GM21786 (cell line): ENCODE measurements around the gene MLPH.

ENCODE experiments used
- ATAC-seq: cut with Tn5 transposase; IDR thresholded peaks from one replicate; pipeline ENCODE4 v1.9.1; 2021; ENCODE audit not compliant: unreplicated experiment

MLPH gene

DNA sequence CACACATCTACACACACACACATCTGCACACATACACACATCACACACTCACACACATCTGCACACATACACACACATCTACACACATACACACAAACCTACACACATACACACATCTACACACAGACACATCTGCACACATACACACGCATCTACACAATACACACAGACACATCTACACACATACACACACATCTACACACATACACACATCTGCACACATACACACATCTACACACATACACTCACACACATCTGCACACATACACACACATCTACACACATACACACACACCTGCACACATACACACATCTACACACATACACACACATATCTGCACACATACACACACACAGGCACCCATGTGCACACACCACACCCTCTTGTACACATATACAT lies 78.9 kb downstream of the MLPH start:
- no peak for ATAC-seq

DNA sequence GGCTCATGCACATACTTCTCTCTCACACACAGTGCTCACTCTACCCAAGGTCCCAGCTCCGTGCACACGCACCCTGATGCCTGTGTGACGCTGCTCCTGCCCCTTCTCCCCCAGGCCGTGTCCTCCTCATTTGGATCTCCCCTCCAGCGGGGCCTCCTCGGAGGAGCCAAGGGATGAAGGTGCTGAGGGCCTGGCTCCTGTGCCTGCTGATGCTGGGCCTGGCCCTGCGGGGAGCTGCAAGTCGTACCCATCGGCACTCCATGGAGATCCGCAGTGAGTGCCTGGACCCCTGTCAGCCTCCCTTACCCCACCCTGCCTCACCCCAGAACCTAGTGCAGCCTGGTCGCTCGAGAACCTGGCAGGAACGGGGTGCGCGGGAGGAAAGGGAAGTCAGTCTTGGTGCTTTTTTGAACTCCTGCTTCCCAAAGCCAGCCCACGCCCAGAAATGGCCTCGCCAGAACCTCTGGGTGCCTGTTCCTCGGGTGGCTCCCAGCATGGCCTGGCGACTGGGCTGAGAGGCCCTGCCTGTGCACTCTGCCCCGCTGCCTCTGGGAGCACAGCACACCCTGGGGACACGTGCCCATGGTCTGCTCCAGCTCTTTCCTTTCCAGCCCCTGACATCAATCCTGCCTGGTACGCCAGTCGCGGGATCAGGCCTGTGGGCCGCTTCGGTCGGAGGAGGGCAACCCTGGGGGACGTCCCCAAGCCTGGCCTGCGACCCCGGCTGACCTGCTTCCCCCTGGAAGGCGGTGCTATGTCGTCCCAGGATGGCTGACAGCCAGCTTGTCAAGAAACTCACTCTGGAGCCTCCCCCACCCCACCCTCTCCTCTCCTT lies 79.6 kb downstream of the MLPH start, which contains the start of gene PRLH:
Gene PRLH, plus strand, starts transcription at position 174 of the 835 bp plus-strand sequence. Its CDS starts 0 bp downstream, at position 174.
- no peak for ATAC-seq

DNA sequence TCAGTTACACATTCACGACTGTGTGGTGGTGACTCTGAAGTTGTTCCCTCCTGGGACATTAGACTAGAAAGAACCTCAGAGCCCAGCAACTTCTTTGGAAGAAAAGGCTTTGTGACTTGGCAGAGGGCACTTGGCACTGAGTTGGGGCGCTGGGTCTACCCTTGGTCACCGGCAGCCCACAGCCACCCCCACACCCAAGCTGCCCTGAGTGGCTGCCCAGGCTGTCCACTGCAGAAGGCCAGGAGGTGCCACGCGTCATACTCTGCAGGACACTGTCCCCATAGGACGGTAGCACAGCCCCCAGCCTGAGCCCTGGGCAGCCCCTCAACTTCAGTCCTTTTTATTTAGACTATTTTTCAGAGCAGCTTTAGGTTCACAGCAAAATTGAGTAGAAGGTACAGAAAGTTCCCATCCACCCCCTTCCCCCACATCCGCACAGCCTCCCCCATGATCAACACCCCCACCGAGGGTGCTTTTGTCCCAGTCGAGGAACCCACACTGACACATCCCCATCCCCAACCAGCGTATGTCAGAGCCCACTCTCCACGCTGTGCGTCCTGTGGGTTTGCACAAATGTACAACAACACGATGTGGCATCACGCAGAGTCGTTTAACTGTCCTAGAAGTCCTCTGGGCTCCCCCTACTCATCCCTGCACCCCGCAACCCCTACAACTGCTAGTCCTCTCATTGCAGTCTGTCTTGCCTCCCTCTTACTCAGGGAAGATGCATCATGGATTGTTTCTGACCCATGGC lies 80.4 kb downstream of the MLPH start:
- no peak for ATAC-seq

DNA sequence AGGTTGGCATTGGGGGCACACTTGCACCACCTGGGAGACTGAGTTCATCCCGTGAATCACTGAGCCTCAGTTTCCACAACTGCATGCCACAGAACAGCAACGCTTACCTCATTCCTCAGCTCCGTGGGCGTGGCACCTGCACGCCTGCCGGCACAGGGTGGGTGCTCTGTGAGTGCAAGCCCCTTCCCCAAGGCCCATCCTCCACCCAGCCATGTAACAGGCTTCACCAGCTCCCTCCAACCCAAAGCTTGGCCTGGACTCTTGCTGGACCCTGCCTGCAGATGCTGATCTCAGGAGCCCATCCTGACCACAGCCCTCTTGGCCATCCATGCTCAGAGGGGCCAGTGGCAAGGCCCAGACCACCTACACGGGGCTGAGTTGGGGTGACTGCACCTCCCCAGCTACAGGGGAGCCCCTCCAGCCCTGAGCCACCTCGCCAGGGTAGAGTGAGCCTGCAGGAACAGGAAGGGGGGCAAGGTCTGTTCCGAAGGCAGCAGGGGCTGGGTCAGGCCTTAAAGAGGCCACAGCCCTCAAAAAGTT lies 81.1 kb downstream of the MLPH start:
- no peak for ATAC-seq

DNA sequence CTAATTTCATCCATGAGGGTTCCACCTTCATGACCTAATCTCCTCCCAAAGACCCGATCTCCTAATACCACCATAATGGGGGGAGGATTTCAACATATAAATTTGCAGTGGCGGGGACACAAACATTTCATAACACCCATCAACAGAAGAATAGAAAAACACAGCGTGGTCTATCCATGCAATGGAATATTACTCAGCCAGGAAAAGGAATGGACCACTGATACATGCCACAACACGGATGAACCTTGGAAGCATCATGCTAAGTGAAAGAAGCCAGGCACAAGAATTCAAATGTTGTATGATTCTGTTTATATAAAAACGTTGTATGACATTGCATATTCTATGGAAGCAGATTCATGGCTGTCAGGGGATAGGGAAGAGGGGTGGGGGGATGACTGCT lies 82.0 kb downstream of the MLPH start:
- no peak for ATAC-seq

DNA sequence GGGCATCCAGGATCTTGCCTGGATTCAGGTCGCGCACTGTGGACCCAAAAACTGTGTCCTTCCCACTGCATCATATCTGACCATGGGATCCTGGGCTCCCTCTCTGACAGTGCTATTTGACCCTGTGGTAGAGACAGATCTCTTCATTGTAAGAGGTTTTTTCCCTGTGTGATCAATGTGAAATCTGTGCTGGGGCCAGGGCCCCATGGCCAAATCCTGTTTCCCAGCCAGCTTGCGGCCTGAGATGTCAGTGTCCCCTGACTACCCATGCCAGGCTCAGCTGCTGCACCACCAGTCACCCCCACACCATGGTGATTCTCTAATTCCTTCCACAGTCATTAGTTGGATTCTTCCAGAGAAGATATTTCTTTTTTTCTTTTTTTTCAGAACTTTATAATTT lies 82.8 kb downstream of the MLPH start:
- ATAC-seq, result no peak

DNA sequence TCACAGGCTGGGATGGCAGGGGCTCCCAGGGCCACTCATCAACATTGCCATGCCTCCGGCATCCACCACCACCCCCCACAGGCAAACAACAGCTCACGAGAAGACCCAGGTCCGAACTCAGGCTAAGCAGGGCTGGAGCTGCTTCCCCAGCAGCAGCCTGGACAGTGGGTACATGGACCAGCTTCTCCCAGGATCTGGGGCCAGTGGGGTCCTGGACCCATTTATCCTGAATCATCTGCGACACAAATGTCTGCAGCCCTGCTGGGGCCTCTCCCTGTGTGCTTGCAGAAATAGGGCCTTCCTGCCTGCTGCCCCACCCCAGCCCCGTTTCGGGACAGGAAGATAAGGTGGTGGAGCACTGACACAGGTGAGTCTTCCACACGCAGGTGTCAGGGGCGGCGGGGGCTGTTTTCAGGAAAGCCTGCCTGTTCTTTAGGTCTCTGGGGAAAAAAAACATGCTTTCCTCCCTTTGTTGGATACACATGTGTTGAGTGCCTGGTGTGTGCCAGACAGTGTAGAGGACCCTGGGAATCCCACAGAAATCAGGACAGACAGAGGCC lies 83.8 kb downstream of the MLPH start:
- ATAC-seq, result no peak

DNA sequence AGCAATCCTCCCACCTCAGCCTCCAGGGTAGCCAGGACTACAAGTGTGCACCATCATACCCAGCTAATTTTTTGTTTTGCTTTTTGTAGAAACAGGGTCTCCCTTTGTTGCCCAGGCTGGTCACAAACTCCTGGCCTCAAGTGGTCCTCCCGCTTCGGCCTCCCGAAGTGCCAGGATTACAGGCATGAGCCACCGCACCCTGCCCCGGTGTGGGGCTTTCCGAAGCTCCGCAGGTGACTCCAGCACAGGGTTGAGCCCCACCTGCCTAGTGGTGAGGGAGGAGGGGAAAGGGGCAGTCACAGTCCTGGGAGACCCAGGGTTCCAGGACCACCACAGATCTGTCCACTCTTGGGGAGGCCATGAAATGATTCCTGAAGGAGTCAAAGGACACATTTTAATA lies 84.5 kb downstream of the MLPH start:
- no peak for ATAC-seq

DNA sequence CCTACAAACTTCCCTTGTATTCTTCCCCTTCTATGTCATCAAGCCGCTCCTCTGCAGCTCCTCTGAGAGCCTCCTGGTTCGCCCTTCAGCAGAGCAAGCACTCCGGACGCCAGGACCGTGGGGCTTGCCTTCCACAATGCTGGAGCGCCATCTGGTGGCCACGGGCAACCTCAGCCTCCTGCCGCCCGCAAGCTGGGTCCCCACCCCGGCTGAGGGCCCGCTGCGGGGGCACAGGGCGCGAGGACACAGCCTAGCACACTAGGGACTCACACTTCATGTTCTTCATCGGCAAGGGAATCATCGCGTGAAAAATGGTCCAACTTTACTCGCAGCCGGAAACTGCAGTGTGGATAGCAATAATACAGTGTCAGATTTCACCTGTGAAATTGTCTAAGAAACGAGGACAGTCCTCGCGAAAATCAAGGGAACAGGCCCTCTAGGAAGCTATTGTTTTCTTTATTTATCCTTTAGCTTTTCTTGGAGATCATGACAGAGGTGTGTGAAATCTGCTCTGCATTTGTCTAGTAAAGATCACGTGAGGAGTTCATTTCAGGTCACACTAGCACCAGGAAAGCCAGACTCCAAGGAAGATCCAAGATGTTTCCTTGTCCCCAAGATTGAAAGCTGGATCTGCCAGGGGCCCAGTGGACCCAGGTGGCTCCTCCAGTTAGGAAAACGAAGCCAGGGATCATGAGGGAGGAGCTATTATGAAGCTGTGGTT lies 85.1 kb downstream of the MLPH start:
- ATAC-seq, result peak; percentile 96

DNA sequence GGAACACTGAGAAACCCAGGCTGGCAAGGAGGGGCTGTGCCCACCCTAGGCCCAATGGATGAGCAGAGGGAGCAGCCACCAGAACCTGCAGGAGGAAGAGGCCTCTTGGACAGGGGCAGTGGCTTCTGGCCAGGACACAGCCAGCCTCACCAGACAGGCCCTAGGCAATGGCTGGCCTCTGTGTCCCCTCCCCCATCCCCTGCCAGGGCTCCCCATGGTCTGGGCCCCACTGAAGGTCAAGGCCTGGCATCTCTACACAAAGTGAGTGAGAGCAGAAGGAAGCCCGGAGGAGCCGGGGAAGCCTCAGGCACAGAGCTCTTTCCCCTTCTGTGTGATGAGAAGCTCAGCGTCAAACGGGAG lies 85.7 kb downstream of the MLPH start:
- ATAC-seq, result no peak

DNA sequence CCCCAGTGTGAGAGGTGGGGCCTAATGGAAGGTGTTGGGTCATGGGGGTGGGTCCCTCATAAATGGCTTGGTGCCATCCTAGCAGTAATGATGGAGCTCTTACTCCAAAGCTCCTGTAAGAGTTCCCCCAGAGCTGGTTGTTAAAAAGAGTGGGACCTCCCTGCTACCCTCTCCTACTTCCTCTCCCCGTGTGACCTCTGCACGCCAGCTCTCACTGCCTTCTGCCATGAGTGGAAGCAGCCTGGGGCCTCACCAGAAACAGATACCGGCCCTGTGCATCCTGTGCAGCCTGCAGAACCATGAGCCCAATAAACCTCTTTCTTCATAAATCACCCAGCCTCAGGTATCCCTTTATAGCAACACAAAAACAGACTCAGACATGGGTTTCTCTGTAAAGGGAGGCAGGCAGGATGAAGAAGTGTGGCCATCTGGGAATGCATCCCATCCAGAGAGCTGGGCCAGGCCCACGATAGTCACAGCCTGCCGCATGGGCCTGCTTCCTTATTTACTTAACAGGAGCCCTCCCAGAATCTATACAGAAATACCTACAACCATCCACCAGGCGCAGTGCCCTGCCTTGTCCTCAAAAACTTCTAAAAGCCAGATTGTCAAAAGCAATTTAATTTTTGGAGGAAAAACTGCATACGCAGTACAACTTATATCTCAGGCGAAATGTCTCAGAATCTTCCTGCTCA lies 86.8 kb downstream of the MLPH start:
- no peak for ATAC-seq

DNA sequence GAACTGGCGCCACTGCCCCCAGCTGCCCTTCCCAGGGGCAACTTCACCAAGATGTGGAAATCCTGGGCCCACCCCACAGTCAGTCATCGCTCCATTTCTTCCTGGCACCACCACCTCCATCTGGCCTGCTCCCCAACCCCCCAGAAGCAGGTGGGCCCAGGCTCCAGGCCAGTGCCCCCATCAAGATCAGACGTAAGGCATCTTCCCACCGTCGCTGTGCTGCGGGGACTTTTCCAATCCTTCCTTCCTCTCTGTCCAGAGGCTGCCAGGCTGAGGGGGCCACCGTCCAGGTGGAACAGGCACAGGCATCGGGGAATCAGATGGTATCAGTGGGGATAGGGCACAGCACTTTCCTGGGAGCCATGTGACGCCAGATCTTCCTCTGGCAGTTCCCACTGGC lies 87.4 kb downstream of the MLPH start:
- ATAC-seq, result no peak

DNA sequence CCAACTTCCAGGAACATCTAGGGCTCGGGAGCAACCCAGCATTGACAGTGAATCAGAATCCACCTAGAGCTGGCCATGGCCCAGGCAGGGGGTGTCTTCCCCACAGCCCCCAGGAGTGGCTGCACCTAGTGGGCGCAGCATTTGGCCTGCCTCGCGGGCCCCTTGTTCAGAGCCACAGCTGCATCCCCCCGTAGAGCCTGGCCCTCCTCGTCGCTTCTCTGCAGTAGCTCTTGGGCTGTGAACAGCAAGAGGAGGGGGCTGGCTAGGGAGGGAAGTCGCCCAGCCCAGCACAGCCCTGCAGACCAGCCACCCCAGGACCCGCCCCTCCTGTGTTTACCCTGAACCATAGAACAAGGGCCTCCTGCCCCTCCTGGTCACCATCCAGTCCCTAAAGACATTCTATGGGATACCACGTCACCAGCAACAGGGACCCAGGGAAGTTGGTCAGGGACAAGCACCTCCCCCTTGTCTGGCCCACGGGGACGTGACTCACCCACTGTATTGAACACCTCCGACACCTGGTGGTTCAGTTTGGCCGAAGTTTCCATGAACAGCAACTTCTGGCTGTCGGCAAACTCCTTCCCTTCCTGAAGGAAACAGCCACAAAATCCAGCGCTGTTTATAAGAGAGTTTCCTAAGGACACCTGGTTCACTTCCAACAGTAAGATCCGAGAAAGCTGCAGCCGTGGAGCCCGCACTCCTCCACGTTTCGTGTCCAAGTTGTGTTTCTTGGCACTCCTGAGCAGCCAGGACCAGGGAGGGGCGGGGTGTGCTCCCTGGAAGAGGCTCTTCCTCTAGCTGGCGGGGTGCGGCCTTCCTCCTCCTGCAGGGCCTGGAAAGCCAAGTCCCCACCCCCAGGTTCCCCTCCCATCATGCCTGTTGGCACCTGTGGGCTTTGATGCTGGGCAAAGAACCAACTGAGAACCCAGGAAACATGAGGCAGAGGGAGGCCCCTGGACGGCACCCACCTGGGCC lies 88.1 kb downstream of the MLPH start:
- no peak for ATAC-seq

DNA sequence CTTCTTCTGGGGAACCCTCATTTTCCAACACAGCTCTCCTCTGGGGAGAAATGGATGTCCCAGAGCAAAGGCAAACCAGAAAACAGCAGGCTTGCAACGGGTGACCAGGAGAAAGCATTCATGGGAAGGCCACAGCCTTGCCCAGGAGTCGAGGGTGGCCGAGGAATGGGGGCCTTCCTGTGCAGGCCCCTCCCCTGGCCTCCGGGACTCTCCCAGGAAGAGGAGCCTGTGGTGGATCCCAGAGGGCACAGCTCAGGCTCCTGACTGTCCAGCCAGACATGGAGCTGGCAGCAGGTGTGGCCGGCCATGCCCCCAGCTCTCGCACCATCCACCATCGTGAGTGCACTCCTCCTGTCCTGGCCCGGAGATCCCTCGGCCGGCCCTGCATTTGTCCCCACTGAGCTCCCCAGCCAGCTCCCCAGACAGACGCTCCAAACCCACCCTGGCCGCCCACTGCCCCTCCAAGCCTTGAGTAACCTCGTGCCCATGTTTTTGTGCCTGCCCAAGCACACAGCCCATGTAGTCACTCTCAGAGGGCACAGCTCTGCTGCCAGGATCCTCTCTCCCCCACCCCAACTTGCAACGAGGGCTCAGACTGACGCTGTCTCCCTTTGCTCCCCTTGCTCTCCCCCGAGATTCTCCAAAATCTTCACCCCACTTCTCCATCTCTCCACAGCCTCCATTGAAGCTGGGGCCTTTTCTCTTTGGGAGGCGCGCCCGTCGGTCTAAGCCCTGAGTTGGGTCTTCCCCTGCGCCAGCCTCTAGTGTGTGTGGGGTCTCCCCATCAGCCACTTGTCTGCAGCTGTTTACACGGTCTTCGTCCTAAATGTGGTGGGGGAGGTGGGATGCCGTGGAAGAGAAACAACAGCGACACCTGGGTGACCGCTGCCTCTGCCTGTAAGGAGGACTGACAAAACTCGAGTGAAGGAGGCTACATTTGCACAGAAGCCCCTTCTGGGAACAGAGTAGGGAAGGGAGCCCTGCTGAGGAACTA lies 89.1 kb downstream of the MLPH start:
- ATAC-seq, result no peak

DNA sequence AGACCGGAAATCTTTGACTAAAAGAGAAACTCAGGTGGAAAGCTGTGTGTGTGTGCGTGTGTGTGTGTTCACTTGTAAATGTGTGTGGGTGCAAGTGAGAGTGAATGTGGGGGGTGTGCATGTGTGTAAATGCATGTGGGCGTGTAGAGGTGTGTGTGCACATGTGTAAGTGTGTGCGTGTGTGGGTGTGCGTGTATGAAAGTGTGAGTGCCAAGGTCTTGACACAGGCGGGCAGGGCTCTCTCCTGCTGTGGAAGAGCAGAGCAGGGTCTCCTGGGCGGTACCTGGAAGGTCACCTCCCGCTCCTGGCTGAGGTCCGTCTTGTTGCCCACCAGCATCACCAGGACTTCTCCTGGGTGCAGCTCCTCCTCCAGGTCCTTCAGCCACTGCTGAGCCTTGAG lies 89.9 kb downstream of the MLPH start:
- no peak for ATAC-seq

DNA sequence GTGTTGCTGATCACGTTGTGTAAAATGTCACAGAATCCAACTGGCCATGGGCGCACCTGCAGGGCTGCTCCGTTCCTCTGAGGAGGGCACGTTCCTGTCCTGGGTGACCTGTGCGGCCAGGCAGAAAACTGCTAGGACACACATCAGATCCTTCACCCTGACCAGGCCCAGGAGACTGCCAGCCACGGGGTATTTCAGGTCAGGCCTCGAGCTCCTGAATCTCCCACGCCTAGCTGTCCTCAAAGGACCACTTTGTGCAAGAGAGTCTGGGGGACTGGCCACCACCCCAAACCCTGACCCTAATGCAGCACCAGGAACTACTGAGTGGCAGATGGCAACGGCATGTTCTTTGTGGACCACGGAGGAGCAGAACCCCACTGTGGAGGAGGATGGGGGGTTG lies 90.4 kb downstream of the MLPH start:
- no peak for ATAC-seq

DNA sequence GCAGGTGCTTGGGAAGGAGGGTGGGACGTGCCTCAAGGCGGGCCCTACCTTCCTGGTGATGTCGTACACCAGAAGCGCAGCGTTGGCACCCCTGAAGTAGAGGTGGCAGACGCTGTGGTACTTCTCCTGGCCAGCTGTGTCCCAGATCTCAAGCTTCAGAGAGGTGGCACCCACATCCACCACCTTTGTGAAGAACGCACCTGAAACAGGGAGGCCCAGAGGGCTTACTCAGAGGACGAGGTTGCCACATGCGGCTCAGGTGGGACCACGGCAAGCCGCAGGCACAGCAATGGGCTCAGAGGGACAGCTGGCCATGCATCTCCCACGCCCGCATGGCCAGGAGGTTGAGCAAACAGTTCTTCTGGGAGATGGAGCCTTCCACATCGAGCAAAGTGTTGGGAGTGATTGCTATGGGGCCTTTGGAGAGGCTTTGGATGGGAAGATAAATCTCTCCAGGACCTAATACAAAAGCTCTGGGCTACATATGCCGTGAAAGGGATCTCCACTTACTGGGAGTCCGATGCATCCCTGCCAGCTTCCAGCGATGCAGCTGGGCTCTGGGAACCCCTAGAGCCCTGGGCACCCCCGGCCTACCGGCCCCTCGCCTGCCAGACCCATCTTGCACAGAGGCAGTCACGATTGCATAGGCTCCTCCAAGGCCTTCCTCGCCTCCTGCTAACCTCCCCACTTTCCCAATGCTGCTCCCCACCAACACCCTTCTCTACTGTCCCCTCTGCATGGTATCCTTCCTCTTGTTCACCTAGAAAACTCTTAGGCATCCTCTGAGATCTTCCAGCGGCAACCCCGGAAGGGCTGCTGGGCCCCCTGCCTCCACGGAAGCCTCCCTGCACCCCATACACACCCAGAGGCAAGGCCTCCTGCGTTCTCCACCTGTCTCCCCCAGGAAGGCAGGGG lies 91.2 kb downstream of the MLPH start:
- no peak for ATAC-seq
